HPDE6-E6E7 (cell line): ENCODE measurements around the gene NT5C2.
"Not testable (repeated sequence)": the region's sequence is repeated elsewhere in the genome, so short reads cannot be mapped to it uniquely, and the experiment has no call there.

Source experiments
- DNase-seq: peaks from one replicate; pipeline ENCODE4 v3.0.0; 2011; ENCODE audit warnings: missing footprints; ENCODE audit errors: extremely low spot score

Gene NT5C2

DNA sequence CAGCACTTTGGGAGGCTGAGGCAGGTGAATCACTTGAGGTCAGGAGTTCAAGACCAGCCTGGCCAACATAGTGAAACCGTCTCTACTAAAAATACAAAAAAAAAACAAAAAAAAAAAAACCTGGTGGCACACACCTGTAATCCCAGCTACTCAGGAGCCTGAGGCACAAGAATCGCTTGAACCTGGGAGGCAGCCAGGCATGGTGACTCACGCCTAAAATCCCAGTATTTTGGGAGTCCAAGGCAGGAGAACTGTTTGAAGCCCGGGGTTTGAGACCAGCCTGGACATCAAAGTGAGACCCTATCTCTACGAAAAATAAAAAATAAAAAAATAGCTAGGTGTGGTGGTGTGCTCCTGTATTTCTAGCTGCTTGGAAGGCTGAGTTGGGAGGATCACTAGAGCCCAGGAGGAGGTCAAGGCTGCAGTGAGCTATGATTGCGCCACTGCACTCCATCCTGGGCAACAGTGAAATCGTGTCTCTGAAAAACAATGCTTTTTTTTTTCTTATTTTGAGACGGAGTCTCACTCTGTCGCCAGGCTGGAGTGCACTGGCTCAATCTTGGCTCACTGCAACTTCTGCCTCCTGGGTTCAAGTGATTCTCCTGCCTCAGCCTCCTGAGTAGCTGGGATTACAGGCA is 29.2 kb downstream of the NT5C2 start:
- DNase-seq, result not testable (repeated sequence)

DNA sequence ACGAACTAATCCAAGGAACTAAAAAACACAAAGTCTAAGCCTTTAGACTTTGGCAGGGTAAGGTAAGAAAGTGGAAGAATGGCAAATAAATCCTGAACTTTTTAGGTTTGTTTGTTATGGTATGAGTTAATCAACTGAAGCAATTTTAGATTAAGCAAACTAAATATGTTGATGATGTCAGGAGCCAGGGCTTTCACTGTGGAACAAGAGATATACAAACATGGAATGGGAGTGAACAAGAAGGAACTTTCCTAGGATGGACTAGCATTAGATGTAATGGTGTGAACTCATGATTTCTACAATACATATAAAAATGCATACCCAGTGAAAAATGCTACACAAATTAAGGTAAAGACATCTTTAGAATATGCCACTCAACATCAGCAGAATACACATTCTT is 35.8 kb downstream of the NT5C2 start:
- DNase-seq, result no peak

DNA sequence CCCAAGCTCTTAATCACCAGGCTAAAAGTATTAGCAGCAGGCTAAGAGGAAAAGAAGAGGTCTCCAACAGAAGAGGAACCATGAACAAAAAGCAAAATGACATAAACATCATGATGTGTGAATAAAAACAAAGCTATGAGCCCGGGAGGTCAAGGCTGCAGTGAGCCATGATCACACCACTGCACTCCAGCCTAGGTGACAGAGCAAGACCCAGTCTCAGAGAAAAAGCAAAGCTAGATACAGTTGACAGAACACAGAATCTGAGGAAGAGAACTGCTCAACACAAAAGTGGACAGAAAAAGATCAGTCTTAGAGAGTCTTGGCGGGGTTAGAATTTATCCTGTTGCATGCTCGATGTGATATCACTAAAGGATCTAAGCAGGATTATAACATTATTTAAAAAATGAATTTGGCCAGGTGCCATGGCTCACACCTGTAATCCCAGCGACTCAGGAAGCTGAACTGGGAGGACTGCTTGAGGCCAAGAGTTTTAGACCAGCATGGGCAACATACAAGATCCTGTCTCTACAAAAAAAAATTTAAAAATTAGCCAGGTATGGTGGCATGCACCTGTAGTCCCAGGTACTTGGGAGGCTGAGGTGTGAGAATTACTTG is 37.5 kb downstream of the NT5C2 start:
- no peak for DNase-seq

DNA sequence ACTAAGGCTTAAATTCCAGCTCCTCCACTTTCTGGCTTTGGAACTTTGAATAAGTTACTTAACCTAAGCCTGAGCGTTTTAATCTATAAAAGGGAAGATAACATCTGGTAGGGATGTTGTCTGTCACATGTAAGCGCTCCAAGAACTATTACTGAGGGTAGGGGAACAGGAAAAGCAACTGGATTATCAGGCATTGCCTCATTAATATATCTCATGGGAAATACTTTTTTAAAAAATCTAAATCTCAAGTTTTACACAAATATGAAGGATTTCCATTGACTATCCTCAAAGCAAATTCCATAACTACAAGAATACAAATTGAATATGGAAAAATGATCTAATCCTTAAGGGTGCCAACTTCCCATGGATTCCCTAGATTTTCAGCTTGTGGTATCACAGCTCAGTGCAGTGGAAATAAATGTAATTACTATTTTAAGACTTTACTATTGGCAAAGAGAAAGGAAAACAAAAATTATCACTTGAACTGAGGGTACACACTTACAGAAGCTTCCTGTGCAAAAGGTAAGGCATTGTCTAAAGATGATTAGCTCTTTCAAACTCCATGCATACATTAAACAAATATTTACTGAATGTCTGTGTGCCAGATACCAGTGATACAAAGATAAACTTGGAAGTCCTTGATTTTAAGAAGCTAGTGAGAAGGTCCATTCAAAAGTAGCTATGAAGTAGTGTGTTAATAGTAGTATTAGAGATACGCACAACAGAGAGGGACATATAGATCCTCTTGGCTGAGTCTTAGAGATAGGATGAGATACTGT is 38.4 kb downstream of the NT5C2 start:
- DNase-seq, result no peak

DNA sequence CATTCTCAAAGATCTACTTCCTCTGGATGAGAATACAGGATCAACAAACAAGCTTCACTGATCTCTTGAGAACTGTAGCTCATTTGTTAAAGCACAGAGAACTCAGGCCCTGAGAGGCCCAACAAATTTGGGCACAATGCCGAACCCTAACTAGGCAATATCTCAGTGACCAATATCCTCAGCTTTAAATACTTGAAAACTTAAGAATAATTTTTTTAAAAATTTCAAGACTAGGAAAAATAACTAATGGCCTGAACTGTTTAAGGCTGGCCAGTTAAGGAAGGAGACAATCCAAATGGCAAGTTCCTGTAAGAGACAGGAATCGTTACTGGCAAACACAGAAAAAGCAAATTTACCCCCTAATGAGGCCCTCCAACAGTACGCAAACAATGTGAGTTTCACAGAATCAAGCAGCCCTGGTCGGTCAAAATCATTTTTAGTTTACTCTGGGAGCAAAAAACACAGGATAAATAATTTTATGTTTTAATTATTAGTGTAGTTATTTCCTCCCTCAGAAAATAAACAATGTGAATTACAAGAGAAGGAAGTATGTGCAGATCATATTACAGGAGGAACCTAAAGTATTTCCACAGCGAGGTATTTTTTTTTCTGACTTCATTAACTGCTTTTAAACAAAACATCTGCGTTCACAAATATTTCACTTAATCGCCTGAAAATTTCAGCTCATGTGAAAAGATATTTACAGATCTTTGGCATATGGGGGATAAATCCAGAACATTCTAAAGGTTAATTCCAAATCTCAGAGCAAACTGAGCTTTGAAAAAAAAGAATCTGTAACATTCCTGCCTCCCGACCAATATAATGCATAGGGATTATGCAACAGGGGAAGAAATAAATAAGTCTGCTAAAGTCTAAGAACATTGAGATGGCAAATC is 39.5 kb downstream of the NT5C2 start:
- DNase-seq, result no peak

DNA sequence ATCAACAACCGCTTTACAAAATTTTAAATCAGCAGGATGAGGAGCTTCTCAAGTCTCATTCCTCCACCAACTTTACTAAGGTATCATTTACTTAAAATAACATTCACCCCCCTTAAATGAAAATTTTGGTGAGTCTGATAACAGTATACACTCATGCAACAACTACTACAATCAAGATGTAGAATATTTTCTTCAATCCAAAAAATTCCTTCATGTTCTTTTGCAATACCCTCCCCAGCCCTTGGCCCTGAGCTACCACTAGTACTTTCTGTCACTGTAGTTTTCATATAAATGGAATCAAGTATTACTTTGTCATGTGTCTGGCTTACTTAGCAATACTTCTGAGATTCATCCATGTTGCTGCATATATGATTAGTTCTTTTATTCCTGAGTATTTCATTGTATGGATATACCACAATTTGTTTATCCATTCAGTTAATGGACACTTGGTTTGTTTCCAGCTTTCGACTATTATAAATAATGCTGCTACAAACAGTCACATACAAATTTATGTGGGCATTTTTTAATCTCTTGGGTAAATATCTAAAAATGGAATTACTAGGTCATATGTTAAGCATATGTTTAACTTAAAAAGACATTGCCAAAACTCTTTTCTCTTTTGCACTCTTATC is 43.0 kb downstream of the NT5C2 start:
- DNase-seq, result no peak

DNA sequence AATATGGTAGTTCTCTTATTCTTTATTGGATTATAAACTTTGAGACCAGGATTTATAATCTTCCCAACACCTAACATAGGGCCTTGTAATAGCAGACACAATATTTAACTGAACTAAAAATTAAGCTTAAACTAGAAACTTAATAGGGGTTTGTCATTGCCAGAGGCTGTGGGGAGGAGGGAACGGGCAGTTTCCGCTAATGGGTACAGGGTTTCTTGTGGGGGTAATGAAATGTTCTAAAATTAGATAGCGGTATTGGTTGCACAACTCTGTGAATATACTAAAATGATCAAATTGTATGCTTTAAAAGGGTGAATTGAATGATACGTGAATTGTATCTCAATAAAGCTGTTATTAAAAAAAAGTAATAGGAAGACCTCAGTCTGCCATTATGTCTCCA is 45.4 kb downstream of the NT5C2 start:
- DNase-seq, result no peak

DNA sequence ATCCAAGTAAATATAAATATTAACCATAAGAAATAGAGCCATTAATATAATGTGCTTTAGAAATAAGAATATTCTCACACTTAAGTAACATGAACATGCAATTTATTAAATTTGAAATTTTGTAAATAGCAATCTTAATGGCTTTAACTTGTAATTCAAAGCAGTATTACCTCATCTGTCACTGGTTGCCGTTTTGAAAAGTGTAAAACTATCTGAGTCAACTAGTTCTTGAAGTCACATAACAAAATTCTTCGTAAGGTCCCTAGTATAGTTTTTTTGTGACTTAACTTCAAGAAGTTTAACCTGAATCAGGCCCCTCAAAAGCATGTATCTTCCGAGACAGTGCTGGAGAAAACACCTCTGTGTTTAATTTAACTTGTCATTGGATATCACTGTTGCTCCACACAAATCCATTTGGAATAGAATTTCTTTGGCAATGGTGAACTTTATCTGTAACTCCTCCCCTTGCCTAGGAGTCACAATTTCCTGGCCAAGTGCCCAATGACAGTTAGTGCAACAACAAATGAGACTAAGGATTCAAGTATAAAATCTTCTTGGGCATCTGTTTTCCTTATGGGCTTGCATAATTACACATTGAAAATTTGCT is 47.1 kb downstream of the NT5C2 start:
- no peak for DNase-seq

DNA sequence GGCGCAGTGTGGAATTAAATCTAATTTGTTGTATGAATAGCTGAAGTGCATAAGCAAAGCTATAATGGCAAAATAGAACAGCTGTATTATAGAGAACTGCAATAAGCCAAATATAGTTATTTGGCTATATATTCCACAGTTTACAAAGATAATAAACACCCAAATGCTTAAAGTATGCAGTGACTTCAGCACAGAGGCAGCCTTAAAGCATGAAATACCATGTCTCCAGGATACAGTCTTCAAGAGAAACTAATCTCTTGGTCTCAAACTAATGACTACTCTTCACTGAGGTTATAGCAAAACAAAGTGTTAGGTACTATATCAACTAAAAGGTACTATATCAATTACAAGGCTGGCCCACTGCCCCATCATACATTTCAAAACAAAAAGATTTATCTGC is 48.0 kb downstream of the NT5C2 start:
- no peak for DNase-seq

DNA sequence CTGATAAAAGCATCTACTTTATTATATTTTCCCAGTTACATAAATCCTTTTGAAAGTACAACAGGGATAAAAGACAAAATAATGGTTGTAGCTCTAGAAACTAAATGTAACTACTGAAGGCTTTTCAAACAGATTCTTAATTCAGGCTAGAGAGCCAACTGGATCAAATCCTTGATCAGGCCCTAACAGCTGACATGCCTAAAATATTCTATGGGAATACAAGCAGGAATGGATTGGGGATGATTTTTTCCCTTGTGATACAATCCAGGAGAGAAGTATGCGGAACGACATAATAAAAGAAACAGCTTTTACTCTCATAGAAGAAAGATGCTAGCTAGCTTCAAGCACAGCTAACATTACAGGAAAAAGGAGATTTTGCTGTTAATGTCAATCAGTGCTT is 49.0 kb downstream of the NT5C2 start:
- no peak for DNase-seq

DNA sequence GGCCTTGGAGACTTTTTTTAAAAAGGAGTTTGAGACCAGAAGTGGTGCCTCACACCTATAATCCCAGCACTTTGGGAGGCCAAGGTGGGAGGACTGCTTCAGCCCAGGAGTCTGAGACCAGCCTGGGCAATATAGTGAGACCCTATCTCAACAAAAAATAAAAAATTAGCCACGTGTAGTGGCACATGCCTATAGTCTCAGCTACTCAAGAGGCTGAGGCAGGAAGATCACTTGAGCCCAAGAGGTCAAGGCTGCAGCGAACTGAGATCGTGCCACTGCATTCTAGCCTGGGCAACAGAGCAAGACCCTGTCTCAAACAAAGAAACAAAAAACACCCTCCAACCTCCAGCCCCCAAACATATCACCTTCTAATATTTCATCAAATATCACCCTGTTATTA is 49.4 kb downstream of the NT5C2 start:
- not testable (repeated sequence) for DNase-seq

DNA sequence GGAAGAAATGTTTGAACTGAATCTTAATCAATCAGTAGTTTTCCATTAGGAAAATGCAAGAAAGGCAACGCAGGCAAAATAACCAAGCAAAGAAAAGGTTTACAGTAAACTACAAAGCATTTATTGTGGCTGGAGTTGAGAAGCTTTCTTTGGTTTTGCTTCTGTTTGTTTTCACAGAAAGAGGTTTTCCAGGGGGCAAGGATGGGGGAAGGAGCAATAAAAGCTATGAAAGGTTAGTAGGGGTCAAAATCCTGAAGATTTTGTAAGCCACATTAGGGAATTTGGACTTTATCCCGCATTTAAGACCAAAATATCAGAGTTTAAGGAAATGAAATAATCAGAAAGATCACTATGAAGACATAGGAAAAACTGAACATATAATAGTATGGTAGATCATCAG is 51.1 kb downstream of the NT5C2 start:
- DNase-seq, result no peak

DNA sequence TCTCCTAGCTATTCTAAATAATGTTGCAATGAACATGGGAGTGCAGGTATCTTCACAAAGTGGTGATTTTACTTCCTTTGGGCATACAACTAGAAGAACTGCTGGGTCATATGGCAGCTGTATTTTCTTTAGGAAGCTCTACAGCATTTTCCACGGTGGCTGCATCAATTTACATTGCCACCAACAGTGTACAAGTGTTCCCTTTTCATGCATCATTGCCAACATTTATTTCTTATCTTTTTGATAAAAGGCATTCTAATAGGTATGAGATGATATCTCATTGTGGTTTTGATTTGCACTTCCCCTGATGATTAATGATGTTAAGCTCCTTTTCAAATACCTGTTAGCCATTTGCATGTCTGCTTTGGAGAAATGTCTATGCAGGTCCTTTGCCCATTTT is 52.6 kb downstream of the NT5C2 start:
- DNase-seq, result no peak

DNA sequence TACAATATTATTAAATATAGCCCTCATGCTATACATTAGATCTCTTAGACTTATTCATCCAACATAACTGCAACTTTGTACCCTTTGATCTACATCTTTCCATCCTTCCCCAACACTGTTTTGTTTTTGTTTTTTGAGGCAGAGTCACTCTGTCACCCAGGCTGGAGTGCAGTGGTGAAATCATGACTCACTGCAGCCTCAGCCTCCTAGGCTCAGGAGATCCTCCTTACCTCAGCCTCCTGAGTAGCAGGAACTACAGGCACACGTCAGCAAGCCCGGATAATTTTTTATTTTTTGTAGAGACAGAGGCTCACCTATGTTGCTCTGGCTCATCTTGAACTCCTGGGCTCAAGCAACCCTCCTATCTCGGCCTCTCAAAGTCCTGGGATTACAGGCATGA is 53.3 kb downstream of the NT5C2 start:
- DNase-seq, result no peak

DNA sequence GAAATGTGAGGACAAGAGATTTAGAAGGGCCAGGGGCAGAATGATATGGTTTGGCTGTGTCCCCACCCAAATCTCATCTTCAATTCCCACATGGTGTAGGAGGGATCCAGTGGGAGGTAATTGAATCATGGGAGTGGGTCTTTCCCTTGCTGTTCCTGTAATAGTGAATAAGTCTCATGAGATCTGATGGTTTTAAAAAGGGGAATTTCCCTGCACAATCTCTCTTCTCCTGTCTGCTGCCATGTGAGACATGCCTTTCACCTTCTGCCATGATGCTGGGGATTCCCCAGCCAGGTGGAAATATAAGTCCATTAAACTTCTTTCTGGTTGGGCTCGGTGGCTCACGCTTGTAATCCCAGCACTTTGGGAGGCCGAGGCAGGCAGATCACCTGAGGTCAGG is 57.9 kb downstream of the NT5C2 start:
- DNase-seq, result not testable (repeated sequence)

DNA sequence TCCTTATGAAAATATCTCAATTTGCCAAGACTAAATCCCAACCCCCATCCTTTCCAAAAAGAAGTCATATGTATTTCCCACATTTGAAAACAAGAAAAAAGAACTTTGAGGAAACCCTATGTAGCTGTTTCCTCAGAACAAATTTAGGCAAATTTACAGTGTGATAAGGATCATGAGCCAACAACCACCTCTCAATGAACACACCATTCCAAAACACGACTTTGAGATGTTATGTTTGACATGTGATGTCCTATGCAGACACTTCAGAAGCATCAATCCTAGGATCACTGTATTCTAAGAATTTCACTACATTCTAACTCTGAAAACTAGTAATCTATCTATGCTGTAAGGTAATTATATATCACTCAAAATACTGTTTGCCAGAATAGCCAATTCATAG is 62.2 kb downstream of the NT5C2 start:
- no peak for DNase-seq

DNA sequence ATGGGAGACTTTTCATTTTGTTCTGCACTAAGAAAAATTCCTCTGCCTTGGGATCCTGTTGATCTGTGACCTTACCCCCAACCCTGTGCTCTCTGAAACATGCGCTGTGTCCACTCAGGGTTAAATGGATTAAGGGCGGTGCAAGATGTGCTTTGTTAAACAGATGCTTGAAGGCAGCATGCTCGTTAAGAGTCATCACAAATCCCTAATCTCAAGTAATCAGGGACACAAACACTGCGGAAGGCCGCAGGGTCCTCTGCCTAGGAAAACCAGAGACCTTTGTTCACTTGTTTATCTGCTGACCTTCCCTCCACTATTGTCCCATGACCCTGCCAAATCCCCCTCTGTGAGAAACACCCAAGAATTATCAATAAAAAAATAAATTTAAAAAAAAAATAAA is 62.9 kb downstream of the NT5C2 start:
- not testable (repeated sequence) for DNase-seq

DNA sequence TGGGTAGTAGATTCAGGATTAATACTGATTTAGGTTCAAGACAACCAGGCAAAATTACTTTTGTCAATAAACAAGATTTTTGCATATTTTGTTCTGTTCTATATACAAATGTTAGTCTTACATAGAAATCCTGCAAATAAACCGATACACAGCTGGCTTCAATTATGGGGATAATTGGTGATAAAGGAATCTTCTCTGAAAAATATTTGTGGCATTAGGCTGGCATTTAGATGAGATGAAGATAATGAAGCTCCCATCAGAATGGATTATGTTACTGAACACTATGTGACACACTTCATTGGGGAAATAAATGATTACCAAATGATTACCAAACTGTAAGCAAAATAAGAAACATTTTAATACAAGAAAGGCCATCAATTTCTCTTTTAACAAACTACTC is 65.8 kb downstream of the NT5C2 start:
- DNase-seq, result no peak

DNA sequence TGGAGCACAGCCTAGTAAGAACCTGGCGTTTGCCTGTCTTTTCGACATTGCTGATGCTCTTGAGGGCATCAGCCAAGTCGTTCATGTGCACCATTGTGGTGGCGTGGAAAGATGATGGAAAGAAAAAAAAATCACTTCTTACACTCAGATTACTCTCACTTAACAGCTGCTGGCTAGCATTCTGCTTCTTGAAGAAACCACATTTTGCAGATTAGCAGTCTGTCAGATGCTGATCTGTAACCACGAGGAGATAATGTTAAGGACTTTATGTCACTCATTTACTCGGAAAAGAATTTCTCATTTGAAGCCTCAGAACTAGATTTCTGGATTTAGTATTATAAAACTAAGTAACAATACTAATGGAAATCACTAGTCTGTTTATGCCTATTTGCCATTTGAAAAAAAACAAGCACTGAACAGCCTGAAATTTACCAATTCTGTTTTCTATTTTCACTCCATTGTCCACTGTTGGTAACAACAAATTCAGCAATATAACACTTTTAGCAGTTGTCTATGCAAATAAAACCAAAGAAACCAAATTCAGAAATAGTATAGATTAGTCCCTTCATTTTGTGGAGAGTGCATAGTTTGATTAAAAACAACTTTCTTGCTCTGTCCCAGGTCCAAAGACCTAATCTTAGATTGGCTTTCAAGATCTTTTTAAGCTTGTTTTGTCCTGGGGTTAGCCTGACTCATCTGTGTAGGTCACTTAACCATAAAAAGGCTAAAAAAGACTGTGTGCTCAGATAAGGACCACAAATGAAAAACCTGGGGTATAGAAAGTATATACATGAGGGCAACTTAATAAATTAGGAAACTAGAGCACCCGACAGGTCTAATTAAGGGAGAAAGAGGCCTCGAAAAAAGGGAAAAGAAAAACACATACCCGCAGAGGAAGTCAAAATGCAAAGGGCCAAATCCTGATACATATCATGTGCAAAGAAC is 67.5 kb downstream of the NT5C2 start:
- no peak for DNase-seq

DNA sequence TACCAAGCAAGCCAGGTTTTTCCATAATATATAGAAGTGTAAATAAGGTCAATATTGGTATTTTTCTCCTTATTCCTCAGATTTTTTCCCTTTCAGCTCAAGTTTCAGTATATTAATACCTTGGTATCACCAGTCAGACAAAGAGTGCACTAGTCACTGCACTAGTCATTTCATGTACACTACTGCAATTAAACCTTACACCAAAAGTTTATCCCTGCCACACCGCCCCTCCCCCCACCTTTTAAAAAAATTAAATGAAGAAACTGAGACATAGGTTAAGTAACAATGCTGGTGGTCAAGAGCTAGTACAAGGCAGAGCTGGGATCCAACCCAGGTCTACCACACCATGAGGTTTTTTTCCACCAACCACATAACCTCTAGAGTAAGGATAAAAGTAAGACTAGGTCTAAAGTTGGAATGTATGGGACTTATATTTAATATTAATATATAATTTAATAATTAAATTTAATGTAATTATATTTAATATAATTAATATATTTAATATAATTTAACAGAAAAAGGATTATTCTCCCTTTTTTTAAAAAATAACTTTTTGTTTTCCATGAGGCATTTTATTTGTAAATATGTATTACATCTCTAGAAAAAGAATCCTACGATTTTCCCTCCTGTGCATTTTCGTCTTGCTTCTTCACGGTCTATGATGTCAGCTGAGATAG is 68.5 kb downstream of the NT5C2 start:
- no peak for DNase-seq
